Measurements from ENCODE around the gene ZNF747.

ZNF747 gene

GRCh38 chr16:30534368-30535105, at the start of gene ZNF747:
TSS of gene ZNF747 (minus strand) at chr16:30534858. CDS start at chr16:30534679, 179 bp downstream.
- peak; percentile 87 for DNase-seq (ENCODE audit: low read depth in 3 of 3)

GRCh38 chr16:30582611-30583340, 48.1 kb upstream of the ZNF747 start:
- DNase-seq (ENCODE audit: low read depth in 3 of 3) = no peak

GRCh38 chr16:30581457-30581856, 46.8 kb upstream of the ZNF747 start:
- no peak for DNase-seq (ENCODE audit: low read depth in 3 of 3)

GRCh38 chr16:30574678-30575077, 40.0 kb upstream of the ZNF747 start:
- no peak for DNase-seq (ENCODE audit: low read depth in 3 of 3)

GRCh38 chr16:30571445-30572322, 37.0 kb upstream of the ZNF747 start, which contains the start of gene ZNF688:
TSS of gene ZNF688 (minus strand) at chr16:30571714. CDS start at chr16:30571629, 85 bp downstream.
- peak; percentile 79 to 92 (median 87) for DNase-seq (ENCODE audit: low read depth in 3 of 3)

- no peak for DNase-seq (ENCODE audit: low read depth in 3 of 3)
Observed at GRCh38 chr16:30570636-30571444, 36.2 kb upstream of the ZNF747 start.

GRCh38 chr16:30569746-30570635, 35.3 kb upstream of the ZNF747 start:
- no peak for DNase-seq (ENCODE audit: low read depth in 3 of 3)

- DNase-seq (ENCODE audit: low read depth in 3 of 3) = no peak
Observed at GRCh38 chr16:30569281-30569680, 34.6 kb upstream of the ZNF747 start.

- DNase-seq (ENCODE audit: low read depth in 3 of 3) = peak in 1 of 3 experiments; percentile 34
Observed at GRCh38 chr16:30567991-30568638, 33.5 kb upstream of the ZNF747 start.

- peak in 2 of 3 experiments; percentile 57 to 61 for DNase-seq (ENCODE audit: low read depth in 3 of 3)
Observed at GRCh38 chr16:30567160-30567990, 32.7 kb upstream of the ZNF747 start.

GRCh38 chr16:30566531-30566930, 31.9 kb upstream of the ZNF747 start:
- DNase-seq (ENCODE audit: low read depth in 3 of 3) = no peak

- no peak for DNase-seq (ENCODE audit: low read depth in 3 of 3)
Observed at GRCh38 chr16:30565984-30566383, 31.3 kb upstream of the ZNF747 start.

GRCh38 chr16:30565526-30565925, 30.9 kb upstream of the ZNF747 start:
- no peak for DNase-seq (ENCODE audit: low read depth in 3 of 3)

GRCh38 chr16:30562021-30562420, 27.4 kb upstream of the ZNF747 start:
- no peak for DNase-seq (ENCODE audit: low read depth in 3 of 3)

GRCh38 chr16:30561089-30561816, 26.6 kb upstream of the ZNF747 start:
- DNase-seq (ENCODE audit: low read depth in 3 of 3) = no peak

GRCh38 chr16:30559690-30560089, 25.0 kb upstream of the ZNF747 start:
- no peak for DNase-seq (ENCODE audit: low read depth in 3 of 3)

GRCh38 chr16:30558789-30559377, 24.2 kb upstream of the ZNF747 start:
- no peak for DNase-seq (ENCODE audit: low read depth in 3 of 3)

Data from stimulated activated CD4-positive, alpha-beta T cell treated with anti-CD3 and anti-CD28 coated beads, TNF-alpha, amount 100 ng/mL, for 4 hours (primary cell).